GM04504 (cell line): ENCODE data around the gene UQCC5.

ENCODE experiments used
- DNase-seq: peaks from one replicate; pipeline ENCODE4 v3.0.0-alpha.2; 2012; ENCODE audit warnings: low read depth

UQCC5 gene

GRCh38 chr3:52504977-52505376 lies 31.4 kb upstream of the UQCC5 start:
- no peak for DNase-seq

- no peak for DNase-seq
These were observed 30.0 kb upstream of the UQCC5 start for GRCh38 chr3:52506266-52506966.

GRCh38 chr3:52507359-52507758 lies 29.0 kb upstream of the UQCC5 start:
- no peak for DNase-seq

- DNase-seq, result no peak
These were observed 26.6 kb upstream of the UQCC5 start for GRCh38 chr3:52509753-52510328.

GRCh38 chr3:52511509-52511908 lies 24.9 kb upstream of the UQCC5 start:
- DNase-seq, result no peak

- no peak for DNase-seq
These were observed 24.3 kb upstream of the UQCC5 start for GRCh38 chr3:52512105-52512504.

- DNase-seq, result no peak
These were observed 23.7 kb upstream of the UQCC5 start for GRCh38 chr3:52512727-52513126.

- no peak for DNase-seq
These were observed 23.1 kb upstream of the UQCC5 start for GRCh38 chr3:52513281-52513680.

- no peak for DNase-seq
These were observed 21.8 kb upstream of the UQCC5 start for GRCh38 chr3:52514576-52514975.

- DNase-seq, result no peak
These were observed 21.2 kb upstream of the UQCC5 start for GRCh38 chr3:52515192-52515591.

- no peak for DNase-seq
These were observed 19.8 kb upstream of the UQCC5 start for GRCh38 chr3:52516509-52517195.

GRCh38 chr3:52517796-52518722 lies 18.3 kb upstream of the UQCC5 start:
- DNase-seq, result no peak

- no peak for DNase-seq
These were observed 17.5 kb upstream of the UQCC5 start for GRCh38 chr3:52518723-52519444.

- no peak for DNase-seq
These were observed 16.8 kb upstream of the UQCC5 start for GRCh38 chr3:52519445-52520140.

GRCh38 chr3:52520141-52520667 lies 16.2 kb upstream of the UQCC5 start:
- no peak for DNase-seq

GRCh38 chr3:52520716-52521487 lies 15.5 kb upstream of the UQCC5 start:
- DNase-seq, result no peak

- DNase-seq, result no peak
These were observed 14.9 kb upstream of the UQCC5 start for GRCh38 chr3:52521488-52521824.

- DNase-seq, result no peak
These were observed 14.3 kb upstream of the UQCC5 start for GRCh38 chr3:52521881-52522650.

GRCh38 chr3:52522651-52523251 lies 13.7 kb upstream of the UQCC5 start:
- DNase-seq, result no peak
